ENCODE measurements around the gene PDIA3.
"Not testable (repeated sequence)": the region's sequence is repeated elsewhere in the genome, so short reads cannot be mapped to it uniquely, and the experiment has no call there.

The PDIA3 gene

DNA sequence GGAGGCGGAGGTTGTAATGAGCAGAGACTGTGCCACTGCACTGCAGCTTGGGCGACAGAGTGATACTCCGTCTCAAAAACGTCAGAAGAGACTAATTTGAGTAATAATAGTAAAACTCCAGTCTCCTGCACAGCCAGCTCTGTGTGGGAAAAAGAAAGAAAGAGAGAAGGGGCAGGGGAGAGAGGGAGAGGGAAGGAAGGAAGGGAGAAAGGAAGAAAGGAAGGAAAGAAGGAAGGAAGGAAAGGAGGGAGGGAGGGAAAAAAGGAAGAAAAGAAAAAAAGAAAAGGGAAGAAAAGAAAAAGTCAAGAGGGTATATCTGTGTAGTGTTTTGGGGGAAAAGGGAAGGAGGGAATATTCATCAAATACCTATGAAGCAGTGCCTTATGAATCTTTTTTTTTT, 23.1 kb upstream of the PDIA3 start:
- WGBS, 2 donors (ENCODE audit: extremely low coverage in 2 of 2, insufficient read length in 2 of 2, insufficient replicate concordance in 1 of 2): no CpG with 5 or more reads among the region's 4 CpGs
- Histone ChIP-seq H2BK120ac (ENCODE audit: low read depth, low read length) (no peak overlapping the region), H2BK15ac (ENCODE audit: low read length) (no peak overlapping the region)

DNA sequence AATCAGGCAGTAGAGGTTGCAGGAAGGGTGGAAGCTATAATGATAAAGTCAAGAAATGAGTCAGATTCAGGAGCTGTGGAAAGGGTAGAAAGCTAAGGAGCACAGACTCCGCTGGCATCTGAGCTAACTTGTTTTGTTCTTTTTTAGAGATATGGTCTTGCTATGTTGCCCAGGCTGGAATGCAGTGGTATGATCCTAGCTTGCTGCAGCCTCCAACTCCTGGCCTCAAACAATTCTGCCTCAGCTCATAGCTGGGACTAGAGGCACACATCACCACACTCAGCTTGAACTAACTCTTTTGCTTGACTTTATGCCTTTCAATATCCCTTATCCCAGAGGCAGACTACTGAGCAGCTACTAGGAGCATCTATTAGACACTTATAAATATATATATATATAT, 19.9 kb upstream of the PDIA3 start:
- H2AFZ ChIP-seq (ENCODE audit: low read length); H2BK15ac ChIP-seq (ENCODE audit: low read length); H3K9ac ChIP-seq (ENCODE audit: low read depth, low read length, poor library complexity); H3K79me1 ChIP-seq (ENCODE audit: low read depth, low read length); H3K14ac ChIP-seq (ENCODE audit: low read length); H3K36me3 ChIP-seq (replicated peaks in 1 of 2; ENCODE audit: control insufficient read depth in 2 of 2, insufficient read depth in 2 of 2, low read length in 2 of 2); H2BK120ac ChIP-seq (ENCODE audit: low read depth, low read length); H3K27ac ChIP-seq (replicated peaks; ENCODE audit: low read length); H3K9me3 ChIP-seq (replicated peaks in 1 of 2; ENCODE audit: control insufficient read depth in 2 of 2, insufficient read depth in 1 of 2, low read depth in 1 of 2, low read length in 2 of 2); H2BK5ac ChIP-seq (ENCODE audit: low read length); H3K4me1 ChIP-seq (ENCODE audit: control insufficient read depth in 2 of 2, insufficient read depth in 1 of 2, low read depth in 1 of 2, low read length in 2 of 2); H3K4me3 ChIP-seq (ENCODE audit: low read length in 2 of 2); H3K27me3 ChIP-seq (ENCODE audit: control insufficient read depth in 3 of 3, insufficient read depth in 3 of 3, low read depth in 1 of 3, low read length in 3 of 3); H3K4me2 ChIP-seq (ENCODE audit: insufficient read depth, low read length, poor library complexity, severe bottlenecking); H3K23ac ChIP-seq (ENCODE audit: low read depth, low read length, poor library complexity); DNase-seq (ENCODE audit: low spot score); H4K91ac ChIP-seq (ENCODE audit: low read depth, low read length, poor library complexity); H3K4ac ChIP-seq (ENCODE audit: low read length); H3K18ac ChIP-seq (ENCODE audit: low read length); H2AK5ac ChIP-seq (ENCODE audit: low read depth, low read length); H4K8ac ChIP-seq (ENCODE audit: low read depth, low read length); H2BK12ac ChIP-seq (ENCODE audit: low read length): not testable (repeated sequence)
- no CpG with 5 or more reads among the region's 1 CpG for WGBS, 2 donors (ENCODE audit: extremely low coverage in 2 of 2, insufficient read length in 2 of 2, insufficient replicate concordance in 1 of 2)

More for the DNA sequence above, 23.1 kb upstream of the PDIA3 start:
- H3K9ac ChIP-seq (ENCODE audit: low read depth, low read length, poor library complexity): no peak overlapping the region
- H3K4me2 ChIP-seq (ENCODE audit: insufficient read depth, low read length, poor library complexity, severe bottlenecking): no peak overlapping the region
- H3K27me3 ChIP-seq (ENCODE audit: control insufficient read depth in 3 of 3, insufficient read depth in 3 of 3, low read depth in 1 of 3, low read length in 3 of 3): peaks cover 0 to 4% (median 0%) of the 10 kb centered on the region in 3 experiments
- H3K23ac ChIP-seq (ENCODE audit: low read depth, low read length, poor library complexity): no peak overlapping the region
- H3K18ac ChIP-seq (ENCODE audit: low read length): no peak overlapping the region
- H2AK5ac ChIP-seq (ENCODE audit: low read depth, low read length): no peak overlapping the region
- no peak overlapping the region for H3K27ac ChIP-seq (replicated peaks; ENCODE audit: low read length)
- H2BK12ac ChIP-seq (ENCODE audit: low read length): no peak overlapping the region
- H3K79me1 ChIP-seq (ENCODE audit: low read depth, low read length): no peaks in the 10 kb centered on the region
- H3K9me3 ChIP-seq (replicated peaks in 1 of 2; ENCODE audit: control insufficient read depth in 2 of 2, insufficient read depth in 1 of 2, low read depth in 1 of 2, low read length in 2 of 2): no peaks in the 10 kb centered on the region
- no peak overlapping the region for H3K4me3 ChIP-seq (ENCODE audit: low read length in 2 of 2)
- H3K4me1 ChIP-seq (ENCODE audit: control insufficient read depth in 2 of 2, insufficient read depth in 1 of 2, low read depth in 1 of 2, low read length in 2 of 2): no peaks in the 10 kb centered on the region
- H3K36me3 ChIP-seq (replicated peaks in 1 of 2; ENCODE audit: control insufficient read depth in 2 of 2, insufficient read depth in 2 of 2, low read length in 2 of 2): no peaks in the 10 kb centered on the region
- H4K91ac ChIP-seq (ENCODE audit: low read depth, low read length, poor library complexity): no peak overlapping the region
- no peak overlapping the region for H2BK5ac ChIP-seq (ENCODE audit: low read length)
- no peak overlapping the region for H3K4ac ChIP-seq (ENCODE audit: low read length)
- no peak overlapping the region for H2AFZ ChIP-seq (ENCODE audit: low read length)
- H4K8ac ChIP-seq (ENCODE audit: low read depth, low read length): no peak overlapping the region
- no peak overlapping the region for H3K14ac ChIP-seq (ENCODE audit: low read length)
- no peak for DNase-seq (ENCODE audit: low spot score)

DNA sequence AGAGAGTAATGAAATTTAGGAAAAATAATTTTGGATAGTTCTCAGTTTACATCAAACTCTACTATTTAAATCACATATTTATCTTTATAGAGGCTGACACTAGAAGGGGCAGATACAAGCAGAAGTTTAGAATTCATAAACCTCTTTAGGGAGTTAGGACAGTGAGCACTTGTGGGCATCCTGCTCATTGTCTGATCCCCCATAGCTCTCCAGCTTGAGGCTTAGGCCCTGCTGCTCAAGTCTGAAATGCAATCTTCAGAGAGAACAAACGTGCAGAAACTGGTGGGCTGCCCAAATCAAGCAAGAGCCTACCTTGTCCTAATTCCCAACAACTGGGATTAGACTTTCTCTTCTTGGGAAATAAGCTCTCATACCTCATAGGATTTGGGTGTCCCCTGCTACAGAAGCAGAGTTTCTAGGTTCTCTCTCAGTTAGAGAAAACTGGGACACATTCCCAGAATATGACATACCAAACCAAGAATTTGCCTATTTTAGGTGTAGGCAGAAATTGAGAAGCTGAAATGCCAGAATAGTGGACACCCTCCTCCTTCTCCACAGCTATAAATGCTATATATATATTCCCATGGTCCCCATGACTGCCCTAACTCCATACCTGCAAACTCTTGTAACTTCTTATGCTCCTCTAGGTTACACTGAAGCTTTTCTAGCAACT, 18.0 kb upstream of the PDIA3 start:
- H3K4me1 ChIP-seq (ENCODE audit: control insufficient read depth in 2 of 2, insufficient read depth in 1 of 2, low read depth in 1 of 2, low read length in 2 of 2); H3K4ac ChIP-seq (ENCODE audit: low read length); H2AK5ac ChIP-seq (ENCODE audit: low read depth, low read length); H2BK12ac ChIP-seq (ENCODE audit: low read length); H3K27me3 ChIP-seq (ENCODE audit: control insufficient read depth in 3 of 3, insufficient read depth in 3 of 3, low read depth in 1 of 3, low read length in 3 of 3); H3K23ac ChIP-seq (ENCODE audit: low read depth, low read length, poor library complexity); H2BK120ac ChIP-seq (ENCODE audit: low read depth, low read length); H3K14ac ChIP-seq (ENCODE audit: low read length); H2BK5ac ChIP-seq (ENCODE audit: low read length); H3K79me1 ChIP-seq (ENCODE audit: low read depth, low read length); H3K9me3 ChIP-seq (replicated peaks in 1 of 2; ENCODE audit: control insufficient read depth in 2 of 2, insufficient read depth in 1 of 2, low read depth in 1 of 2, low read length in 2 of 2); DNase-seq (ENCODE audit: low spot score); H3K27ac ChIP-seq (replicated peaks; ENCODE audit: low read length); H4K8ac ChIP-seq (ENCODE audit: low read depth, low read length); H4K91ac ChIP-seq (ENCODE audit: low read depth, low read length, poor library complexity); H3K4me3 ChIP-seq (ENCODE audit: low read length in 2 of 2); H3K18ac ChIP-seq (ENCODE audit: low read length); H3K36me3 ChIP-seq (replicated peaks in 1 of 2; ENCODE audit: control insufficient read depth in 2 of 2, insufficient read depth in 2 of 2, low read length in 2 of 2); H2AFZ ChIP-seq (ENCODE audit: low read length); H2BK15ac ChIP-seq (ENCODE audit: low read length); H3K4me2 ChIP-seq (ENCODE audit: insufficient read depth, low read length, poor library complexity, severe bottlenecking); H3K9ac ChIP-seq (ENCODE audit: low read depth, low read length, poor library complexity): not testable (repeated sequence)
- no CpG with 5 or more reads among the region's 1 CpG for WGBS, 2 donors (ENCODE audit: extremely low coverage in 2 of 2, insufficient read length in 2 of 2, insufficient replicate concordance in 1 of 2)

DNA sequence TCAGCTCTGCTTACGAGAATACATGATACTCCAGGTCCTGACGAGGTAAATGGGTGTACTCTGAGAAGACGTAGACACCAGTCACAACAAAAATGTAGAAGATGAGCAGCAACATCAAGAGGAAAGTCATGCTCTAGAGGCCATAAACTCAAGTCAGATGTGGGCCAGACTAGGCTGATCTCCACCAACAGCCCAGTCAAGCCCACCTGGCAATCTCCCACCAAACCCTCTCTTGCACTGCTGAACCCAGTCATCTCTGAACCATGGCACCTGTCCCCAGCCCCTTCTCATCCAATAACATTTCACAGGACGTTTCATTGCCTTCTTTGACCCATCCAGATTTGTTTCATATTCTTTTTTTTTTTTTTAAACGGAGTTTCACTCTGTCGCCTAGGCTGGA, 10.8 kb upstream of the PDIA3 start:
- no peak overlapping the region for H3K27ac ChIP-seq (replicated peaks; ENCODE audit: low read length)
- no peaks in the 10 kb centered on the region for H3K36me3 ChIP-seq (replicated peaks in 1 of 2; ENCODE audit: control insufficient read depth in 2 of 2, insufficient read depth in 2 of 2, low read length in 2 of 2)
- no CpG with 5 or more reads among the region's 6 CpGs for WGBS, 2 donors (ENCODE audit: extremely low coverage in 2 of 2, insufficient read length in 2 of 2, insufficient replicate concordance in 1 of 2)
- H3K79me1 ChIP-seq (ENCODE audit: low read depth, low read length): no peaks in the 10 kb centered on the region
- no peak overlapping the region for H3K18ac ChIP-seq (ENCODE audit: low read length)
- H2BK15ac ChIP-seq (ENCODE audit: low read length): no peak overlapping the region
- H3K4ac ChIP-seq (ENCODE audit: low read length): no peak overlapping the region
- H2BK120ac ChIP-seq (ENCODE audit: low read depth, low read length): no peak overlapping the region
- H2BK5ac ChIP-seq (ENCODE audit: low read length): no peak overlapping the region
- H3K4me2 ChIP-seq (ENCODE audit: insufficient read depth, low read length, poor library complexity, severe bottlenecking): no peak overlapping the region
- no peak overlapping the region for H3K9ac ChIP-seq (ENCODE audit: low read depth, low read length, poor library complexity)
- H3K4me1 ChIP-seq (ENCODE audit: control insufficient read depth in 2 of 2, insufficient read depth in 1 of 2, low read depth in 1 of 2, low read length in 2 of 2): no peaks in the 10 kb centered on the region
- H2BK12ac ChIP-seq (ENCODE audit: low read length): no peak overlapping the region
- no peak overlapping the region for H2AFZ ChIP-seq (ENCODE audit: low read length)
- no peak overlapping the region for H4K8ac ChIP-seq (ENCODE audit: low read depth, low read length)
- H2AK5ac ChIP-seq (ENCODE audit: low read depth, low read length): no peak overlapping the region
- H3K4me3 ChIP-seq (ENCODE audit: low read length in 2 of 2): peak overlapping the region in 1 of 2 donors; percentile 40
- H4K91ac ChIP-seq (ENCODE audit: low read depth, low read length, poor library complexity): no peak overlapping the region
- no peaks in the 10 kb centered on the region for H3K9me3 ChIP-seq (replicated peaks in 1 of 2; ENCODE audit: control insufficient read depth in 2 of 2, insufficient read depth in 1 of 2, low read depth in 1 of 2, low read length in 2 of 2)
- no peaks in the 10 kb centered on the region for H3K27me3 ChIP-seq (ENCODE audit: control insufficient read depth in 3 of 3, insufficient read depth in 3 of 3, low read depth in 1 of 3, low read length in 3 of 3)
- DNase-seq (ENCODE audit: low spot score): no peak
- H3K23ac ChIP-seq (ENCODE audit: low read depth, low read length, poor library complexity): no peak overlapping the region
- no peak overlapping the region for H3K14ac ChIP-seq (ENCODE audit: low read length)
